ENCODE measurements around the gene POLE.

Gene POLE

GRCh38 chr12:132581348-132582057, 105.6 kb downstream of the POLE start:
- no peak for DNase-seq (ENCODE audit: low read depth, low spot score)
- in situ Hi-C loops (cut with HindIII; ENCODE audit: low sequenced_read_pairs): no loop called here
- TF ChIP-seq CTCF (IDR thresholded peaks at IDR 0.05; ENCODE audit: low read depth, low read length): no peak
- H3K4me3 ChIP-seq (ENCODE audit: low read depth, low read length): no peak overlapping the region

DNA sequence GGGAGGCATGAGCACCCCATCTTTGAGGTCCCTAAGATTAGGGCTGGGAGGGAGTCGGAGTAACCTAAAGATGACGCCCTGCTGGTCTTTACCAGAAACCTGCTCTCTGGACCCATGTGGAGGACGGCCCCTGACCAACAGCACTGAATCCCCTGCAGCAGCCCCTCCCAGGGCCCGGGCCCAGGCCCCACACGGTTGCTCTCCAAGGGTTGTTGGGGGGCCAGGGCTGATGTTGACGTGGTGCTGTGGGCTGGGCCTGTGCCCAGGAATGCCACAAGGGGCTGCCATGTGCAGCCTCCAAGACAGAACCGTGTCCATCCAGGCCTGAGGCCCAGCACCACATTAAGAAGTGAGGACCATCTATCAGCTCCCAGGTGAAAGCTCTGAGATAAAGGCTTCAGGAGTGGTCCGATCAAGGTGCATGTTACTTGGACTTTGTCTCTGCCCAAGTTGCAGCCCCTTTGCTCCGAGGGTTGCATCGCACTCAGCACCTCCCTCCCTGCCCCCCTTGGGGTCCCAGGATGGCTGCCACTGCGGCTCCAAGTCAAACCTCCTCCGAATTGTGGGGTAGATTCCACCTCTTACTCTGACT, 106.3 kb downstream of the POLE start:
- no peak overlapping the region for H3K4me3 ChIP-seq (ENCODE audit: low read depth, low read length)
- DNase-seq (ENCODE audit: low read depth, low spot score): no peak
- in situ Hi-C loops (cut with HindIII; ENCODE audit: low sequenced_read_pairs): no loop called here
- no peak for TF ChIP-seq CTCF (IDR thresholded peaks at IDR 0.05; ENCODE audit: low read depth, low read length)

- H3K4me3 ChIP-seq (ENCODE audit: low read depth, low read length): no peak overlapping the region
- in situ Hi-C loops (cut with HindIII; ENCODE audit: low sequenced_read_pairs): no loop called here
- DNase-seq (ENCODE audit: low read depth, low spot score): no peak
- no peak for TF ChIP-seq CTCF (IDR thresholded peaks at IDR 0.05; ENCODE audit: low read depth, low read length)
Measured at GRCh38 chr12:132579744-132580143, 107.4 kb downstream of the POLE start.

DNA sequence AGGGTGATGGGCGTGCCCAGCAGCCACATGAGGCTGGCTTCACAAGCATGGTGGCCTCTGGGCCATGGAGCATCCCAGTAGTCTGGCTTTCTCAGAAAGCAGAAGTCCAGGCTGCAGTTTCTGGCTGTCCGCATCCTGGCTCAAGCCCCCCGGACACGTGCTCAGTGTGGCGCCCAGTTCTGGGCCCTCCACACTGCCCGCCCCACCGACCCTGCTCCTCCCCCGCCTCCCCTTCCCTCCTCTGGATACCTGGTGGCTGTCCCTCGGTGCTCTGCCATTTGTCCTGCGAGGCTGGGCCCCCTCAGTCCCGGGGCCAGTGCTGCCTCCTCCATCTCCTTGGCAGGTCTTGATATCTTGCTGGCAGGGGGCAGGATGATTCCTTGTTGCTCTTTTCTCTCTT, 108.3 kb downstream of the POLE start:
- no peak overlapping the region for H3K4me3 ChIP-seq (ENCODE audit: low read depth, low read length)
- no peak for TF ChIP-seq CTCF (IDR thresholded peaks at IDR 0.05; ENCODE audit: low read depth, low read length)
- in situ Hi-C loops (cut with HindIII; ENCODE audit: low sequenced_read_pairs): no loop called here
- DNase-seq (ENCODE audit: low read depth, low spot score): no peak

DNA sequence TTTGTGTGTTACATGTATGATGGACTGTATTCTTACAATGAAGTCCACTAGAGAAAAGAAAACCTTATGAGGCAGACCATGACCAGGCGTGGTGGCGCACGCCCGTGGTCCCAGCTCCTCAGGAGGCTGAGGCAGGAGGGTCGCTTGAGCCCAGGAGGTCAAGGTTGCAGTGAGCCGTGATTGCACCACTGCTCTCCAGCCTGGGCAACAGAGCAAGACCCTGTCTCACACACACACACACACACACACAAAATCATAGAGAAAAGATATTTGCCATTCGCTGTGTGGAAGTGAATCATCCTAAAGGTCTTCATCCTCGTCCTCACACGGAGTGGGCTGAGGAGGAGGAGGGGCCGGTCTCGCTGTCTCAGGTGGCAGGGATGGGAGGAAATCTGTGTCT, 109.0 kb downstream of the POLE start:
- H3K4me3 ChIP-seq (ENCODE audit: low read depth, low read length): no peak overlapping the region
- in situ Hi-C loops (cut with HindIII; ENCODE audit: low sequenced_read_pairs): no loop called here
- no peak for DNase-seq (ENCODE audit: low read depth, low spot score)
- no peak for TF ChIP-seq CTCF (IDR thresholded peaks at IDR 0.05; ENCODE audit: low read depth, low read length)

DNA sequence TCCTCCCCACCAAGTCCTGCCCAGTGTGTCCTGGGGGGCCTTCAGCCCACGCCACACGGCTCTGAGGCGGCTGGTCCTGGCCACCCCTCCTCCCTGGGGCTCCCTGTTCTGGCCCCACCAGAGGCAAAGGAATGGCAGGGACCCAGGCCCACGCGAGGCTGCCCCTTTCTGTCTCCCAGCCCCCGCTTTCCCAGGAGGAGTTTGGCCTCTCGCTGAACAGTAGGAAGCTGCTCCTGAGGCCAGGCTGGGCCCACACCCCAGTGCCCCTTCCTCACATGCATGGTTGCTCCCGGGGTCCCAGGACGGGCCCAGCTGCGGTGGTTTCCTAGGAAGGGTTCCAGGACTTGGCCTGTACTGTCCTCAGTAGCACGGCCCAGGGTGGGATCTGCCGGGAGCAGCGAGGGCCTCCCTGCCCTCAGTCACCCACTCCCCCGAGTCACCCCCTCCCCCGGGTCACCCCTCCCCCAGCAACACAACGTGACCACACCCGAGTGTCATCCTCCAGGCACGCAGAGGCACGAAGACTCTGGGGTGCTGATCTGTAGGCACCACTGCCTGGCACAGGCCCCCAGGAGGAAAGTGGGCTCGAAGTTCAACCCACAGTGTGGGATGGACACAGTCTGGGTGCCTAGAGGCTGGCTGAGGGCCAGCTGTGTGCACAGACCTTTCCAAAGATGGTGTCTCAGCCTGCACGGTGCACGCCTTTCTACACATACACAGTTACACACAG, 109.8 kb downstream of the POLE start:
- no peak for DNase-seq (ENCODE audit: low read depth, low spot score)
- in situ Hi-C loops (cut with HindIII; ENCODE audit: low sequenced_read_pairs): no loop called here
- no peak for TF ChIP-seq CTCF (IDR thresholded peaks at IDR 0.05; ENCODE audit: low read depth, low read length)
- no peak overlapping the region for H3K4me3 ChIP-seq (ENCODE audit: low read depth, low read length)
